ENCODE results near the gene TNS3.
A peak's percentile ranks its signal among the peaks of the same experiment; 100 is the strongest.

Gene TNS3

GRCh38 chr7:47236480-47237129 lies 345.3 kb downstream of the TNS3 start:
- DNase-seq: no peak

GRCh38 chr7:47233996-47234395 lies 347.9 kb downstream of the TNS3 start:
- no peak for DNase-seq

GRCh38 chr7:47232751-47233412 lies 349.0 kb downstream of the TNS3 start:
- DNase-seq: no peak

- no peak for DNase-seq
These were observed 350.3 kb downstream of the TNS3 start for GRCh38 chr7:47231627-47232026.

GRCh38 chr7:47231032-47231431 lies 350.9 kb downstream of the TNS3 start:
- no peak for DNase-seq

GRCh38 chr7:47228386-47229014 lies 353.4 kb downstream of the TNS3 start:
- no peak for DNase-seq

GRCh38 chr7:47227762-47228177 lies 354.1 kb downstream of the TNS3 start:
- peak; percentile 48 for DNase-seq

- DNase-seq: no peak
These were observed 355.2 kb downstream of the TNS3 start for GRCh38 chr7:47226696-47227095.

- no peak for DNase-seq
These were observed 356.4 kb downstream of the TNS3 start for GRCh38 chr7:47225387-47226131.

Measured in left hindlimb (tissue), 1 donor.